Suprapubic skin (tissue), 4 donors: Measurements from ENCODE around the gene ANKRD29. TPM values are rescaled to one million over a fixed set of nuclear protein-coding genes. Genes with fewer than 3 reads are reported as not detected.

Experiments used
- DNase-seq, 2 donors: peaks; one replicate each; pipeline ENCODE4 v3.0.0-alpha.2; 2019; ENCODE audit warnings: low spot score in 2 of 2
- H3K27ac ChIP-seq: fragments of 200-600 bp; sonication (generic); one replicate; pipeline ENCODE4 v1.5.1; 2019
- H3K27me3 ChIP-seq: fragments of 200-600 bp; sonication (generic); one replicate; pipeline ENCODE4 v1.5.1; 2019
- H3K36me3 ChIP-seq: fragments of 200-600 bp; sonication (generic); one replicate; pipeline ENCODE4 v1.5.1; 2019
- H3K4me1 ChIP-seq: fragments of 200-600 bp; sonication (generic); one replicate; pipeline ENCODE4 v1.5.1; 2019
- H3K4me3 ChIP-seq: fragments of 200-600 bp; sonication (generic); one replicate; pipeline ENCODE4 v1.5.1; 2019; ENCODE audit warnings: mild to moderate bottlenecking
- H3K9me3 ChIP-seq: fragments of 200-600 bp; sonication (generic); one replicate; pipeline ENCODE4 v1.5.1; 2019
- EP300 ChIP-seq: sonication (generic); formaldehyde crosslinking; IDR thresholded peaks from one replicate; pipeline ENCODE4 v1.6.1; 2017; ENCODE audit warnings: antibody characterized with exemption
- POLR2A ChIP-seq, 2 donors: fragments of 450-650 bp; IDR thresholded peaks; one replicate each; pipeline ENCODE4 v1.6.1; 2017; ENCODE audit warnings: antibody characterized with exemption in 2 of 2, mild to moderate bottlenecking in 2 of 2, moderate library complexity in 2 of 2
- POLR2AphosphoS5 ChIP-seq, 3 donors: sonication (generic); formaldehyde crosslinking; IDR thresholded peaks; one replicate each; pipeline ENCODE4 v1.6.1; 2017; ENCODE audit warnings: antibody characterized with exemption in 3 of 3
- WGBS: methylation state at CpG from one replicate; pipeline ENCODE4 v1.1.5; 2018; 5-methylcytosine and 5-hydroxymethylcytosine counted together
- total RNA-seq, 4 donors: library from RNA; depleted of rRNA; stranded (reverse); fragments of >200 nt; gene quantifications; one replicate each; pipeline ENCODE4 v1.1.0, GENCODE V29; 2016
- TF ChIP-seq, protein P1 (sequence below), 2 donors: fragments of 200-600 bp in 1 of 2; fragments of 450-650 bp in 1 of 2; sonication (generic) in 1 of 2; IDR thresholded peaks; one replicate each; pipeline ENCODE4 v1.5.1; 2016 to 2019; ENCODE audit warnings: antibody characterized with exemption in 2 of 2, mild to moderate bottlenecking in 1 of 2, moderate library complexity in 1 of 2

Gene ANKRD29
- total RNA-seq, 4 donors from 2014 or later = 1.5 to 9.9 (median 6.2) TPM

DNA sequence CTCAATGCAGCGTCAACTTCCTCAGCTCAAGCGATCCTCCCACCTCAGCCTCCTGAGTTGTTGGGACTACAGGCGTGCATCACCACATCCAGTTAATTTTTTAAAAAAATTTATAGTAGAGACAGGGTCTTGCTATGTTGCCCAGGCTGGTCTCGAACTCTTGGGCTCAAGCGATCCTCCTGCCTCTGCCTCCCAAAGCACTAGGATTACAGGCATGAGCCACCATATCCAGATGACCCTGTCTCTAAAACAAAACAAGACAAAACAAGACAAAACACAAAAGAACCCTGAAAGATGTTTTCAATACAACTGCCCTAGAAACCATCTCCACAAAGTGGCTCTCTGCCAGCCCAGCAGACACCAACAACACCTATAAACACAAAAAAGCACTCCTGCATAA lies 31.4 kb downstream of the ANKRD29 start:
- Histone ChIP-seq H3K36me3 (no peaks in the 10 kb centered on the region), H3K4me3 (no peak overlapping the region), H3K27me3 (no peaks in the 10 kb centered on the region), H3K4me1 (peaks cover 14% of the 10 kb centered on the region), H3K27ac (no peak overlapping the region), H3K9me3 (no peaks in the 10 kb centered on the region)
- TF ChIP-seq, protein P1, sequence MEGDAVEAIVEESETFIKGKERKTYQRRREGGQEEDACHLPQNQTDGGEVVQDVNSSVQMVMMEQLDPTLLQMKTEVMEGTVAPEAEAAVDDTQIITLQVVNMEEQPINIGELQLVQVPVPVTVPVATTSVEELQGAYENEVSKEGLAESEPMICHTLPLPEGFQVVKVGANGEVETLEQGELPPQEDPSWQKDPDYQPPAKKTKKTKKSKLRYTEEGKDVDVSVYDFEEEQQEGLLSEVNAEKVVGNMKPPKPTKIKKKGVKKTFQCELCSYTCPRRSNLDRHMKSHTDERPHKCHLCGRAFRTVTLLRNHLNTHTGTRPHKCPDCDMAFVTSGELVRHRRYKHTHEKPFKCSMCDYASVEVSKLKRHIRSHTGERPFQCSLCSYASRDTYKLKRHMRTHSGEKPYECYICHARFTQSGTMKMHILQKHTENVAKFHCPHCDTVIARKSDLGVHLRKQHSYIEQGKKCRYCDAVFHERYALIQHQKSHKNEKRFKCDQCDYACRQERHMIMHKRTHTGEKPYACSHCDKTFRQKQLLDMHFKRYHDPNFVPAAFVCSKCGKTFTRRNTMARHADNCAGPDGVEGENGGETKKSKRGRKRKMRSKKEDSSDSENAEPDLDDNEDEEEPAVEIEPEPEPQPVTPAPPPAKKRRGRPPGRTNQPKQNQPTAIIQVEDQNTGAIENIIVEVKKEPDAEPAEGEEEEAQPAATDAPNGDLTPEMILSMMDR (IDR thresholded peaks at IDR 0.05) = no peak
- TF ChIP-seq POLR2A (IDR thresholded peaks at IDR 0.05) (no peak), POLR2AphosphoS5 (IDR thresholded peaks at IDR 0.05) (no peak), EP300 (no peak)
- WGBS = 98% methylated on average over 5 of the region's 5 CpGs
- no peak for DNase-seq

GRCh38 chr18:23629444-23629946 lies 33.2 kb downstream of the ANKRD29 start:
- Histone ChIP-seq H3K9me3 (no peaks in the 10 kb centered on the region), H3K4me1 (peaks cover 17% of the 10 kb centered on the region), H3K27me3 (no peaks in the 10 kb centered on the region), H3K27ac (no peak overlapping the region), H3K36me3 (no peaks in the 10 kb centered on the region), H3K4me3 (no peak overlapping the region)
- no peak for DNase-seq
- 93% methylated on average over 4 of the region's 4 CpGs for WGBS
- TF ChIP-seq, protein P1 (IDR thresholded peaks at IDR 0.05) = no peak
- TF ChIP-seq POLR2AphosphoS5 (IDR thresholded peaks at IDR 0.05) = no peak
- no peak for TF ChIP-seq EP300
- TF ChIP-seq POLR2A (IDR thresholded peaks at IDR 0.05) = no peak

DNA sequence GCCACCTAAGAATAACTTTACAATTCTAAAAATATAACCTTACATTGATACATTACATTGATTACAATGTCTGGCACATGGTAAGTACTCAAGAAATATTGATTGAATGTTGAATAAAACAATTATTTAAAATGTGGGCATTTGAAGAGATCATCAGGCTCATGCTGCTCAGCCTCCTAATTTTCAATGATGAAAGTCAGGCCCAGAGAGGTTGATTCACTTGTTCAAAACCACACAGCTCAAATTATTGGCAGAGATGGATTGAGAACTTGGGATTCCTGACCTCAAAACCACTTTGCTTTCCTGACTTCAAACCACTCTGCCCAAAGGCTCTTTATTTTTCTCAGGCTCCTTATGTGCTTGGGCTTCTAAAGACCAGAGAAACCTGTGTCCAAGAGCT lies 34.7 kb downstream of the ANKRD29 start:
- peaks cover 17% of the 10 kb centered on the region for H3K4me1 ChIP-seq
- no peaks in the 10 kb centered on the region for H3K36me3 ChIP-seq
- H3K27me3 ChIP-seq = no peaks in the 10 kb centered on the region
- H3K9me3 ChIP-seq = no peaks in the 10 kb centered on the region
- H3K4me3 ChIP-seq = no peak overlapping the region
- no peak overlapping the region for H3K27ac ChIP-seq
- DNase-seq = no peak
- TF ChIP-seq, protein P1 (IDR thresholded peaks at IDR 0.05) = no peak
- TF ChIP-seq POLR2AphosphoS5 (IDR thresholded peaks at IDR 0.05) (no peak), POLR2A (IDR thresholded peaks at IDR 0.05) (no peak), EP300 (no peak)

GRCh38 chr18:23627321-23627720 lies 35.4 kb downstream of the ANKRD29 start:
- no peak overlapping the region for H3K4me3 ChIP-seq
- no peak overlapping the region for H3K27ac ChIP-seq
- H3K4me1 ChIP-seq = peaks cover 17% of the 10 kb centered on the region
- no peaks in the 10 kb centered on the region for H3K36me3 ChIP-seq
- TF ChIP-seq, protein P1 (IDR thresholded peaks at IDR 0.05) = no peak
- TF ChIP-seq POLR2AphosphoS5 (IDR thresholded peaks at IDR 0.05) = no peak
- no peak for DNase-seq
- no peaks in the 10 kb centered on the region for H3K9me3 ChIP-seq
- 42% methylated on average over 3 of the region's 3 CpGs for WGBS
- H3K27me3 ChIP-seq = no peaks in the 10 kb centered on the region

GRCh38 chr18:23626451-23627279 lies 36.0 kb downstream of the ANKRD29 start:
- H3K27ac ChIP-seq = no peak overlapping the region
- no peaks in the 10 kb centered on the region for H3K36me3 ChIP-seq
- no peak for DNase-seq
- no peak overlapping the region for H3K4me3 ChIP-seq
- WGBS = 51% methylated on average over 4 of the region's 4 CpGs
- peaks cover 17% of the 10 kb centered on the region for H3K4me1 ChIP-seq
- no peaks in the 10 kb centered on the region for H3K27me3 ChIP-seq
- no peak for TF ChIP-seq EP300
- TF ChIP-seq POLR2A (IDR thresholded peaks at IDR 0.05) = no peak
- TF ChIP-seq POLR2AphosphoS5 (IDR thresholded peaks at IDR 0.05) = no peak
- TF ChIP-seq, protein P1 (IDR thresholded peaks at IDR 0.05) = no peak
- H3K9me3 ChIP-seq = no peaks in the 10 kb centered on the region
